ENCODE measurements around the gene HSFX2.
"Not testable (repeated sequence)": the region's sequence is repeated elsewhere in the genome, so short reads cannot be mapped to it uniquely, and the experiment has no call there.

HSFX2 gene

DNA sequence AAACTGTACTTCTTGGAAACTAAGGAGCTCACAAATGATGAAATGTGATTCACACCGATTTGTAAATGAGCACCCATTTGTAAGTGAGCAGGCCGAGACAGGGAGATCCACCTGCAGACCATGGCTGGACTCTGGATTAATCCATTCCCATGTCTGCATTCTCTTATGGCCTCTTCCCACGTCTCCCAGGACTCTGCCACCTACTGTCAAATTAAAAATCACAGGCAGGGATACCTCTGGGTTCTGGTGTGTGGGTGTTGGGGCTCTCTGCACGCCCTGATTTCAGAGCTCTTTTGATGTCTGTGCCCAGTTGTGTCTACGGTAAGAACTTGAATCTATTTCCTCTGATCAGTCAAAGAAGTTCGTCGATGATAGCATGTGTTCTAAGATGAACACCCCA lies 4.1 kb downstream of the HSFX2 start:
- H3K4me3 ChIP-seq (ENCODE audit: low read depth, low read length); H3K9me3 ChIP-seq (ENCODE audit: control insufficient read depth, insufficient read depth, low read depth, low read length); H3K9ac ChIP-seq (ENCODE audit: low read length); H3K27me3 ChIP-seq (ENCODE audit: control insufficient read depth, insufficient read depth, low read length); H3K27ac ChIP-seq (ENCODE audit: low read depth, low read length); H3K36me3 ChIP-seq (ENCODE audit: control insufficient read depth, insufficient read depth, low read length); H3K4me1 ChIP-seq (ENCODE audit: control insufficient read depth, insufficient read depth, low read length): not testable (repeated sequence)

DNA sequence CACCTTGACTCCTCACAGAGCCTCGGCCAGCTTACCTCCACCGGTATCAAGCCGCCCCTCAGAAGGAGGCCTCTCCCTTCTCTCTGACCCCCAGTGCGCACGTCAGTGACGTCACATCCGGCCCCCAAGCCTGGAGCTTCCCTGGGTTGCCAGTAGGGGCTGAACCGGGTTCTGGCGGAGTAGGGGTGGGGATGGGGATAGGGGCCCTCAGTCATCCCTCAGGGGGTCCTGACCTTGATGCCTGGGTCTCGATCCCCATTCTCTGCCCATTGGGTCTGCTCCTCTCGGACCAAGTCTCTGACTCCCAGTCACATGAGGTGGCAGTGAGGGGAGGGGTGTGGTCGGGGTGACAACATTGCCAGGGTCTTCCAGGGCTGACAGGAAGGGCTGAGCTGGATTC lies 7.8 kb downstream of the HSFX2 start, which contains the start of gene MAGEA9B:
Gene MAGEA9B, minus strand, starts transcription at position 101 of the 400 bp plus-strand sequence. CDS start 4,280 bp downstream, outside the sequence.
- not testable (repeated sequence) for H3K9ac ChIP-seq (ENCODE audit: low read length); H3K27me3 ChIP-seq (ENCODE audit: control insufficient read depth, insufficient read depth, low read length); H3K4me1 ChIP-seq (ENCODE audit: control insufficient read depth, insufficient read depth, low read length); H3K4me3 ChIP-seq (ENCODE audit: low read depth, low read length); H3K27ac ChIP-seq (ENCODE audit: low read depth, low read length); H3K36me3 ChIP-seq (ENCODE audit: control insufficient read depth, insufficient read depth, low read length); H3K9me3 ChIP-seq (ENCODE audit: control insufficient read depth, insufficient read depth, low read depth, low read length)

DNA sequence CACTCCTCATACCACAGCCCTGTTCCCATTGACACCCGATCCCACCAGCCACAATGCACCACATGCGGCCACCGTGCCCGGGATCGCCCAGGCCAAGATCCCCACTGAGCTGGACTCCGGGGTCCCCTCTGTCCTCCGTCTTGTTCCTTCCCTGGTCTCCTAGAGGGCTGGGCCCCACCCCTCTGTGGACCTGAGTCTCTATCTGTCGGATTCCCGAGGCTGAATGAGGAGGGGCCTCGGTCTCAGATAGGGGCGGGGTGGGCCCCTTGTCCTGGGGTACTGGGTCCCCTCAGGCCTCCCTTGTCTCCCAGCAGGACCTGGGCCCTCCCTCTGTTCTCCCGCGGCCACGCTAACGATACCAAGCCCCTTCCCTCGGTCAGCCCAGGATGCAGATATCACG lies 9.5 kb downstream of the HSFX2 start:
- H3K27me3 ChIP-seq (ENCODE audit: control insufficient read depth, insufficient read depth, low read length); H3K4me1 ChIP-seq (ENCODE audit: control insufficient read depth, insufficient read depth, low read length); H3K9me3 ChIP-seq (ENCODE audit: control insufficient read depth, insufficient read depth, low read depth, low read length); H3K27ac ChIP-seq (ENCODE audit: low read depth, low read length); H3K4me3 ChIP-seq (ENCODE audit: low read depth, low read length); H3K9ac ChIP-seq (ENCODE audit: low read length); H3K36me3 ChIP-seq (ENCODE audit: control insufficient read depth, insufficient read depth, low read length): not testable (repeated sequence)

DNA sequence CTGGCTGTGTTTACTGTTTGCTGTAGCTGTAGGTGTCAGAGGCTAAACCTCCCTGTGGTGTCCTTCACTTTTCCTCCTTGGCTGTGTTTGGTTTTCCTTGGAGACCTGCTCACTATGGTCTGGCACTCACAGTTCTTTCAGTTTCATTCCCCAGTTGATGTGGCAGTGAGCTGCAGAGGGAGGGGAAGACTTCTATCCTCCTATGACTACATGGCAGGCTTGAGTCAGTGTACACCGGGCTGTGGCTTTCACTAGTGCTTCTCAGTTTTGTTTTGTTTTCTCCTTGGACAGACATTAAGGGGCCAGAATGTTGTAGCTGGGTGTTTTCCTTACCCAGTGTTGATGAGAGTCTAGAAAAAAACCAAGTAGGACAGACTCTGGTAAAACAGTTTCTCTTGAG lies 21.7 kb downstream of the HSFX2 start:
- H3K36me3 ChIP-seq (ENCODE audit: control insufficient read depth, insufficient read depth, low read length); H3K9me3 ChIP-seq (ENCODE audit: control insufficient read depth, insufficient read depth, low read depth, low read length); H3K9ac ChIP-seq (ENCODE audit: low read length); H3K27me3 ChIP-seq (ENCODE audit: control insufficient read depth, insufficient read depth, low read length); H3K27ac ChIP-seq (ENCODE audit: low read depth, low read length); H3K4me1 ChIP-seq (ENCODE audit: control insufficient read depth, insufficient read depth, low read length); H3K4me3 ChIP-seq (ENCODE audit: low read depth, low read length): not testable (repeated sequence)

DNA sequence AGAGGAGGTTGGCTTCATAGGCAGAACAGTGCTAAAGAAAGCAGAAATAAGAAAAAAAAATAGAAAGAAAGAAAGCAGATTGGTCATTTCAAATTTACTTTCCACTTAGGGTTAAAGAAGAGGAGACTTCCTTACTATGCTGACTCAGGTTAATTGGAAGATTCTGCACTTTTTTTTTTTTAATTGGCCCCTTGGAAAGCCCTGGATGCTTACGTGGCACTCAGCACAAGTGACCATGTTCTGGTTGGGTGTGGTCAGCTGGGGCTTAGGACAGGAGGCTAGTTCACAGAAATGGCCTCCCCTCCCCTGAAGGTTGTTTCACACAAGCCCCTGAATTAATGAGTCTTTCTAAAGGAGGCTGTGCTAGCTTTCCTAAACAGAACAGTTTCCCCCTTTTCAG lies 22.4 kb downstream of the HSFX2 start:
- no peaks in the 10 kb centered on the region for H3K36me3 ChIP-seq (ENCODE audit: control insufficient read depth, insufficient read depth, low read length)
- H3K9ac ChIP-seq (ENCODE audit: low read length): no peak overlapping the region
- no peaks in the 10 kb centered on the region for H3K27me3 ChIP-seq (ENCODE audit: control insufficient read depth, insufficient read depth, low read length)
- H3K4me1 ChIP-seq (ENCODE audit: control insufficient read depth, insufficient read depth, low read length): peaks cover 8% of the 10 kb centered on the region; the same call in 1 of the 2 replicates
- no peak overlapping the region for H3K27ac ChIP-seq (ENCODE audit: low read depth, low read length)
- no peaks in the 10 kb centered on the region for H3K9me3 ChIP-seq (ENCODE audit: control insufficient read depth, insufficient read depth, low read depth, low read length)
- no peak overlapping the region for H3K4me3 ChIP-seq (ENCODE audit: low read depth, low read length)

DNA sequence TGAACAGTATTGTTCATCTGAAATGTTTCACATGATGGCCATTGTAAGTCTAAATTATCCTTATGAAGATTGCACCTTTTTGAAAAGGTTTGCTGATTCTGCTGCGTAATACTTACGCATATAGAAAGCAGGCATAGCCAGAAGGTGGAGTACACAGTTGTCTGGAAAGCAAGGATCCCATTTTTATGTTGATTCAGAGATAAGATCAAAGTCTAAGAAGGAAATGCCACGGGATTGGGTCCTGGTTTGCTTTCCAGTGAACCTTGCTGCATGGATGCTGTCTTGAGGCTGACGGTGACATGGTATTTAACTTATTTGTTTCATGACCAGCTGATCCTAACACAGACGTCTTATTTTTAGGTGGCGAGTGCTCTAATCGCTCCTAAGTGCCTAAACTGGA lies 23.3 kb downstream of the HSFX2 start:
- Histone ChIP-seq H3K4me1 (ENCODE audit: control insufficient read depth, insufficient read depth, low read length) (peaks cover 8% of the 10 kb centered on the region; the same call in 1 of the 2 replicates), H3K27me3 (ENCODE audit: control insufficient read depth, insufficient read depth, low read length) (no peaks in the 10 kb centered on the region), H3K4me3 (ENCODE audit: low read depth, low read length) (no peak overlapping the region), H3K9me3 (ENCODE audit: control insufficient read depth, insufficient read depth, low read depth, low read length) (no peaks in the 10 kb centered on the region), H3K9ac (ENCODE audit: low read length) (no peak overlapping the region), H3K36me3 (ENCODE audit: control insufficient read depth, insufficient read depth, low read length) (no peaks in the 10 kb centered on the region), H3K27ac (ENCODE audit: low read depth, low read length) (no peak overlapping the region)

DNA sequence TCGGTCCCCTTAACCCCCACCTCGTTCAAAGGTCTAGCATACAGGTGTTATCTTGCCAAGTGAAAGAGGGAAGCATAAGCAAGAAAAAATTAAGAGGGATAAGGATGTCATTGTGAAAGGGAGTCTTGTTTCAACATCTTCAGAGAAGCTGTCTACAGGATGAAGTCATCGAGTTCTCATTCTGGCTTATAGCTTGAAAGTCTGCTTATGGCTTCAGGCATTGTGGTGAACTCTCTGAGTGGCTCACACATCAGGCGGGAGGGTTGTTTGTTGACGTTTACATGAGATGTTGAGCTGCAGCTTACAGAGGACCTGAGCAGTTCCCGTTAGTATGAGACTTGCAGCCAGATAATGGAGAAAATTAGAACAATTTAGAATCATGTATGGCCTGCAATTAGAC lies 24.4 kb downstream of the HSFX2 start:
- H3K9me3 ChIP-seq (ENCODE audit: control insufficient read depth, insufficient read depth, low read depth, low read length): no peaks in the 10 kb centered on the region

DNA sequence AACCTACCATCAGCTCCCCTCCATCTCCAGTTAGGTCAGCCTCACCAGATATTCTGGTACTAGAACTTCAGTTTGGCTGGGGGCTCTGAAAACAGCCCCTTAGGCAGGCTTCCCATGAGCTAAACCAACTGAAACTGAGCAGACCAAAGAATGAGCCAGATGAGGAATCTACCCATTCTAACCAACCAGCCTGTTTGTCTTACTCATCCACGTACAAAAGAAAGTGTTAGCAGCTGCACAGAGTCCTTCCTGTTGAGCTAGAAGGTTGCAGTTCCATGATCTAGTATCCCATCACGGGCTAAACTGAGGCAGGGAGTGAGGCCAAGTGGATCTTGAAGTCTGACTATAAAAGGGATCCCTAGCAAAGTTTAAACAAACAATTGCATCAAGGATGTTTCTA lies 25.3 kb downstream of the HSFX2 start:
- no peak overlapping the region for H3K4me3 ChIP-seq (ENCODE audit: low read depth, low read length)
- peaks cover 8% of the 10 kb centered on the region; the same call in 1 of the 2 replicates for H3K4me1 ChIP-seq (ENCODE audit: control insufficient read depth, insufficient read depth, low read length)
- no peak overlapping the region for H3K27ac ChIP-seq (ENCODE audit: low read depth, low read length)
- H3K9ac ChIP-seq (ENCODE audit: low read length): no peak overlapping the region
- H3K36me3 ChIP-seq (ENCODE audit: control insufficient read depth, insufficient read depth, low read length): no peaks in the 10 kb centered on the region
- no peaks in the 10 kb centered on the region for H3K27me3 ChIP-seq (ENCODE audit: control insufficient read depth, insufficient read depth, low read length)
- no peaks in the 10 kb centered on the region; the same call in 1 of the 2 replicates for H3K9me3 ChIP-seq (ENCODE audit: control insufficient read depth, insufficient read depth, low read depth, low read length)

More for the DNA sequence above, 24.4 kb downstream of the HSFX2 start:
- peaks cover 8% of the 10 kb centered on the region; the same call in 1 of the 2 replicates for H3K4me1 ChIP-seq (ENCODE audit: control insufficient read depth, insufficient read depth, low read length)
- H3K9ac ChIP-seq (ENCODE audit: low read length): no peak overlapping the region
- H3K27me3 ChIP-seq (ENCODE audit: control insufficient read depth, insufficient read depth, low read length): no peaks in the 10 kb centered on the region
- no peaks in the 10 kb centered on the region for H3K36me3 ChIP-seq (ENCODE audit: control insufficient read depth, insufficient read depth, low read length)
- no peak overlapping the region for H3K27ac ChIP-seq (ENCODE audit: low read depth, low read length)
- H3K4me3 ChIP-seq (ENCODE audit: low read depth, low read length): no peak overlapping the region

DNA sequence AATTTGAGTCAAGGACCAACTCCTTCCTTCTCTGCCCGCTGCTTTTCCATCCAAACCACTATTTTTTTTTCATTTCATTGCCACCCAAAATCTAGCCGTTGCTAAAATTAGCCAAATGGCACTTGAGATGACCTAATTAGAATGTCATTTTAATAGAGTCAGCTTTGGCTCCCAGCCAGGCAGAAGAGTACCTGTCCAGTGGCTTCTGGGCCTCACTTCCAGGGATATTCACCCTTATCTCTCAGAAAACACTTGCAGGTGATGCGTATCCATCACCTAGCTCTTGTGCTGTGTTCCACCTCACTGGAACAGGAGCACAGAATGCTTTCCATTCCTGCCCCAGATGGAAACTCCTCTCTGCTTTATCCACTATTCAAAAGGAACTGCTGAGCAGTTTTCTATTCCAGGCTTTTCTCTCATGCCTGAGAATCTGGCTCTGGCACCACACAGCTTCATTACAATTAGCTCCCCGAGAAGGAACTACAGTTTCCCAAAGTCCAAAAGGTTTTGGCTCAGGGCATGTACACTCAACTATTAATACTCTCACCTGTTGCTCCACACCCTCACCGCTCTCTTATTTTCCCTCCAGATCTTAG lies 26.3 kb downstream of the HSFX2 start:
- Histone ChIP-seq H3K9ac (ENCODE audit: low read length) (no peak overlapping the region), H3K4me3 (ENCODE audit: low read depth, low read length) (no peak overlapping the region), H3K36me3 (ENCODE audit: control insufficient read depth, insufficient read depth, low read length) (no peaks in the 10 kb centered on the region), H3K9me3 (ENCODE audit: control insufficient read depth, insufficient read depth, low read depth, low read length) (no peaks in the 10 kb centered on the region; the same call in 1 of the 2 replicates), H3K27ac (ENCODE audit: low read depth, low read length) (no peak overlapping the region), H3K27me3 (ENCODE audit: control insufficient read depth, insufficient read depth, low read length) (no peaks in the 10 kb centered on the region), H3K4me1 (ENCODE audit: control insufficient read depth, insufficient read depth, low read length) (peaks cover 8% of the 10 kb centered on the region; the same call in 1 of the 2 replicates)

DNA sequence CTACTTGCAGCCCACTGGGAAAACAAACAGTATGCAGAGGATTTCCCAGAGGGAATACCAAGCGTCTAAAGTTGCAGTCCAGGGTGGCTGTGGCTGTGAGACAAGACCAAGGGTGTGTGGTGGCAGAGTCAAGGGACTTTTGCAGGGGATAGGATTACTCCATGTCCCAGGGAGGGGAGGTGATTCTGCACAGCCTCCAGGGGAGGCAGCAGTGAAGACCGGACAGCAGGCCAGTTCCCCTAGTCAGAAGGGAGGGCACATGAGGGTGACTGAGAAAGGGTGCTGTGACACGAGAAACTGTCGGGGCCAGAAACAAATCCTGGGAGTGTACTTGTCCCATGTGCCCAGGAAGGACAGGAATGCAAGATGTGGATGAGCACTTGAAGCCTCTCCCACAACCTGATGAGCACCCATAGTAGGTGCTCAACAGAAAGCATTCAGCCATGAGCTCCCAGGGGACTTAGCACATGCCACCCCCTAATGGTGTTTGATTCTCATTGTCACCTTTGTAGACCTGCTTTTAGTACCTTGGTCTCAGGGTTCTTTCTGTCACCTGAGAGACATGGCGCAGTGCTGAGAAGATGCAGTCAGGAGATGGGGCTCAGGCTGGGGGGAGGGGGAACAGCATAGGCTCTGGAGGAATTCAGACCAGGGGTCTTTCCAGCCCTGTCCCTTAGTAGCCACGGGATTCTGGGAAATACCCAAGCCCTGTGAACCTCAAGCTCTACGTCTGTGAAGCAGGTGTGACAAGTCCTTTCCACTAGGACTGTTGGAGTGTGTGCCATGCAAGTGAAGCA lies 27.3 kb downstream of the HSFX2 start:
- H3K4me3 ChIP-seq (ENCODE audit: low read depth, low read length): no peak overlapping the region
- H3K36me3 ChIP-seq (ENCODE audit: control insufficient read depth, insufficient read depth, low read length): no peaks in the 10 kb centered on the region
- peaks cover 7% of the 10 kb centered on the region for H3K9me3 ChIP-seq (ENCODE audit: control insufficient read depth, insufficient read depth, low read depth, low read length)
- H3K27ac ChIP-seq (ENCODE audit: low read depth, low read length): no peak overlapping the region
- H3K9ac ChIP-seq (ENCODE audit: low read length): no peak overlapping the region
- H3K4me1 ChIP-seq (ENCODE audit: control insufficient read depth, insufficient read depth, low read length): peaks cover 8% of the 10 kb centered on the region; the same call in 1 of the 2 replicates
- H3K27me3 ChIP-seq (ENCODE audit: control insufficient read depth, insufficient read depth, low read length): no peaks in the 10 kb centered on the region

DNA sequence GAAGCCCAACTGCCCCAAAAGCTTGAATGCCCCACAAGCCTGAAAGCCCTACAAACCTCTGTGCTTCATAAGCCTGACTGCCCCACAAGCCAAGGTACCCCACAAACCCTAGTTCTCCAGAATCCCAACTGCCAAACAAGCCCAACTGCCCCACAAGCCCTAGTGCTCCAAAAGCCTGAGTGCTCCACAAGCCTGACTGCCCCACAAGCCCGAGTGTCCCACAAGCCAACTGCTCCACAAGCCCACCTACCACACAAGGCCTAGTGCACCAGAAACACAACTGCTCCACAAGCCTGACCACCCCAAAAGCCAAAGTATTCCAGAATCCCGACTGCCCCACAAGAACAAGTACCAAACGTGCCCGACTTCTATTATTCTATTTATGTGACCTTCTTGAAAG lies 31.8 kb downstream of the HSFX2 start:
- Histone ChIP-seq H3K27me3 (ENCODE audit: control insufficient read depth, insufficient read depth, low read length) (no peaks in the 10 kb centered on the region), H3K36me3 (ENCODE audit: control insufficient read depth, insufficient read depth, low read length) (no peaks in the 10 kb centered on the region), H3K4me3 (ENCODE audit: low read depth, low read length) (no peak overlapping the region), H3K4me1 (ENCODE audit: control insufficient read depth, insufficient read depth, low read length) (no peaks in the 10 kb centered on the region), H3K27ac (ENCODE audit: low read depth, low read length) (no peak overlapping the region), H3K9me3 (ENCODE audit: control insufficient read depth, insufficient read depth, low read depth, low read length) (peaks cover 8% of the 10 kb centered on the region), H3K9ac (ENCODE audit: low read length) (no peak overlapping the region)

All from HUES6 (cell line).